Activated T-helper 17 cell treated with anti-CD3 and anti-CD28 coated beads, Interleukin-2, amount 50 U/mL, for 72 hours (primary cell): ENCODE results near the gene C19orf25. TPM values are rescaled to one million over a fixed set of nuclear protein-coding genes. Genes with fewer than 3 reads are reported as not detected.

Source experiments
- ATAC-seq: fragments of 150-1000 bp; cut with Tn5 transposase; replicated peaks from 2 replicates; pipeline ENCODE4 v1.10.0; 2021; ENCODE audit warnings: mild to moderate bottlenecking, moderate library complexity
- H3K27ac Mint-ChIP-seq: one replicate; pipeline ENCODE4 v1.8.0; 2022; ENCODE audit warnings: mixed read lengths
- H3K27me3 Mint-ChIP-seq: one replicate; pipeline ENCODE4 v1.8.0; 2022; ENCODE audit warnings: mixed read lengths
- H3K36me3 Mint-ChIP-seq: one replicate; pipeline ENCODE4 v1.8.0; 2022; ENCODE audit warnings: low read depth, mild to moderate bottlenecking, mixed read lengths
- H3K4me1 Mint-ChIP-seq: one replicate; pipeline ENCODE4 v1.8.0; 2022; ENCODE audit warnings: mixed read lengths
- H3K4me3 Mint-ChIP-seq: one replicate; pipeline ENCODE4 v1.8.0; 2022; ENCODE audit warnings: mild to moderate bottlenecking, mixed read lengths
- H3K9me3 Mint-ChIP-seq: one replicate; pipeline ENCODE4 v1.8.0; 2022; ENCODE audit warnings: mixed read lengths
- total RNA-seq, 2 donors: library from RNA; stranded (reverse); gene quantifications; one replicate each; pipeline ENCODE4 v1.2.3, GENCODE V29; 2022

The C19orf25 gene
- total RNA-seq, 2 donors from 2014 or later = 36.5 to 37.2 TPM

GRCh38 chr19:1495051-1495798 is 16.2 kb upstream of the C19orf25 start:
- no peaks in the 10 kb centered on the region for H3K27me3 Mint-ChIP-seq
- no peak overlapping the region for H3K4me3 Mint-ChIP-seq
- H3K36me3 Mint-ChIP-seq = no peaks in the 10 kb centered on the region
- no peak overlapping the region for H3K27ac Mint-ChIP-seq
- H3K4me1 Mint-ChIP-seq = peaks cover 4% of the 10 kb centered on the region
- no peaks in the 10 kb centered on the region for H3K9me3 Mint-ChIP-seq
- no peak for ATAC-seq

DNA sequence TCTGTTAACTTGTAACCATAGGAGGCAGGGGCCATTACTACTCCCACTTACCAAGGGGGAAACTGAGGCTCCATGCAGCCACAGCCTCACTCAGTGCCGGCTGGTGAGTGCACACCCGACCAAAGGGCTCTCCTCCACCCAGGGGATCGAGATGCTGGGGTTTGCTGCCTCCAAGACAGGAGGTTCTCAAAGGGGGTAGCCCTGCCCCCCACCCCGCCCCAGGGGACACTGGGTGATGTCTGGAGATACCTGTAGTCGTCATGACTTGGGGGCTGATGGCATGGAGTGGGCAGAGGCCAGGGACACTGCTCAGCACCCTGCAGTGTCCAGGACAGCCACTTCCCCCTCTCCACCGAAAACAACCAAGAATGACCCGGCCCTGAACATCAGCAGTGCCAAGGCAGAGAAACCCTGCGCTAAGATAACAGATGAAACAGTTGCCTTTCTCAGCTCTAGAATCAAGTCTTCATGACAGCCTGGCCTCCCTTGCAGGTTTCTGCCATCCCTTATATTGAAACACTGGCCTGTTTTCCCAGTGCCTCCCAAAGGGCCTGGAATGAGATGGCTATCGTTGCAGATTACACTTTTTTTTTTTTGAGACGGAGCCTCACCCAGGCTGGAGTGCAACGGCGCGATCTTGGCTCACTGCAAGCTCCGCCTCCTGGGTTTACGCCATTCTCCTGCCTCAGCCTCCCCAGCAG is 15.2 kb upstream of the C19orf25 start:
- H3K36me3 Mint-ChIP-seq = no peaks in the 10 kb centered on the region
- H3K27me3 Mint-ChIP-seq = no peaks in the 10 kb centered on the region
- H3K4me1 Mint-ChIP-seq = peaks cover 4% of the 10 kb centered on the region
- H3K9me3 Mint-ChIP-seq = no peaks in the 10 kb centered on the region
- H3K27ac Mint-ChIP-seq = no peak overlapping the region
- ATAC-seq = no peak
- H3K4me3 Mint-ChIP-seq = no peak overlapping the region

GRCh38 chr19:1492474-1493006 is 13.5 kb upstream of the C19orf25 start:
- Mint-ChIP-seq H3K36me3 (no peaks in the 10 kb centered on the region), H3K4me1 (peaks cover 4% of the 10 kb centered on the region), H3K9me3 (no peaks in the 10 kb centered on the region), H3K27ac (no peak overlapping the region), H3K4me3 (peak overlapping the region; percentile 83), H3K27me3 (no peaks in the 10 kb centered on the region)
- no peak for ATAC-seq

GRCh38 chr19:1491849-1492170 is 12.8 kb upstream of the C19orf25 start:
- Mint-ChIP-seq H3K4me1 (peaks cover 4% of the 10 kb centered on the region), H3K9me3 (no peaks in the 10 kb centered on the region), H3K4me3 (peak overlapping the region; percentile 83), H3K27me3 (no peaks in the 10 kb centered on the region), H3K36me3 (no peaks in the 10 kb centered on the region), H3K27ac (no peak overlapping the region)
- ATAC-seq = no peak

- peak within 1 kb of the TSS; percentile 47 for H3K27ac Mint-ChIP-seq
- peak within 1 kb of the TSS; percentile 83 for H3K4me3 Mint-ChIP-seq
- no peaks in the 10 kb centered on the region for H3K9me3 Mint-ChIP-seq
- no peaks in the 10 kb centered on the region for H3K27me3 Mint-ChIP-seq
- H3K36me3 Mint-ChIP-seq = no peaks in the 10 kb centered on the region
- H3K4me1 Mint-ChIP-seq = peaks cover 4% of the 10 kb centered on the region
- ATAC-seq = no peak
Measured at GRCh38 chr19:1491114-1491848, 12.3 kb upstream of the C19orf25 start, which contains the start of gene REEP6. REEP6 (plus strand) TSS chr19:1491181; CDS start chr19:1491270, 89 bp downstream.

DNA sequence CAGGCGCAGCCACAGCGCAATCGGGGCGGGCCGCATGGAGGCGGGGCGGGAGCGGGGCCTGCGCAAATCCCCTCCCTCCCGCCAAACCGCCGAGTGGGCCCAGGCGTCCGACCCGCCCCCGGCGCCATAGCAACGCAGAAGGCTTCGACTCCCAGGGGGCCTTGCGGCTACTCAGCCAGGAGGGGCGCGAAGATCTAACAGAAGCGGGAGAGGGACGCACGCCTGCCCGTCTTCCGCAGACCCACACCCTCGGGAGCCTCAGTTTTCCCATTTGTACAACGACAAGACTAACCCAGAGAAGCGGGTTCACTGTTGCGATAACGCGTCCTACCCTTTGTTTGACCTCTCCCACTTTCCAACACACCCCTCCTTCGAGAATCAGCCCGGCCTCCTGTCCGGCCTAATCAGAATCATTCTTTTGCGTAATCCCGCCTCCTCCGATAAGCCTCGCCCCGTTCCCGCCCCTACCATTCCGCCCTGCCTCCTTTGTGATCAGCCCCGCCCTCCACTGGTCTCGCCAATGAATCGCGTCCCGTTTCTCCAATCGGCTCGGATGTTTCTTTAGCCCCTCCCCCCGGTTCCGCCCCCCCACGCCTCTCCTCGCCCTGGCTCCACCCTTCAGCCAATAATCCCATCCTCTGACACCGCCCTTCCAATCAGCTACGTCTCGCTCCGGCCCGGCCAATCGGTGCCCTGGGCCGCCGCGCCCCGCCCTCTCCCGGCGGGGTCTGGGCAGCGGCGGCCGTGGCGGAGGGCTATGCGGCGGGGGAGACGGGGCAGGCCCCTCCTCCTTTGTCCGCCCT is 11.5 kb upstream of the C19orf25 start, which contains the start of gene PCSK4:
Gene PCSK4 (minus strand): TSS at position 40 of the 803 bp plus-strand sequence. CDS start 4 bp downstream, at position 36.
- Mint-ChIP-seq H3K4me3 (peak within 1 kb of the TSS; percentile 77), H3K27me3 (no peaks in the 10 kb centered on the region), H3K36me3 (no peaks in the 10 kb centered on the region), H3K9me3 (no peaks in the 10 kb centered on the region), H3K4me1 (peaks cover 4% of the 10 kb centered on the region), H3K27ac (peak within 1 kb of the TSS; percentile 47)
- peak; percentile 94 for ATAC-seq

DNA sequence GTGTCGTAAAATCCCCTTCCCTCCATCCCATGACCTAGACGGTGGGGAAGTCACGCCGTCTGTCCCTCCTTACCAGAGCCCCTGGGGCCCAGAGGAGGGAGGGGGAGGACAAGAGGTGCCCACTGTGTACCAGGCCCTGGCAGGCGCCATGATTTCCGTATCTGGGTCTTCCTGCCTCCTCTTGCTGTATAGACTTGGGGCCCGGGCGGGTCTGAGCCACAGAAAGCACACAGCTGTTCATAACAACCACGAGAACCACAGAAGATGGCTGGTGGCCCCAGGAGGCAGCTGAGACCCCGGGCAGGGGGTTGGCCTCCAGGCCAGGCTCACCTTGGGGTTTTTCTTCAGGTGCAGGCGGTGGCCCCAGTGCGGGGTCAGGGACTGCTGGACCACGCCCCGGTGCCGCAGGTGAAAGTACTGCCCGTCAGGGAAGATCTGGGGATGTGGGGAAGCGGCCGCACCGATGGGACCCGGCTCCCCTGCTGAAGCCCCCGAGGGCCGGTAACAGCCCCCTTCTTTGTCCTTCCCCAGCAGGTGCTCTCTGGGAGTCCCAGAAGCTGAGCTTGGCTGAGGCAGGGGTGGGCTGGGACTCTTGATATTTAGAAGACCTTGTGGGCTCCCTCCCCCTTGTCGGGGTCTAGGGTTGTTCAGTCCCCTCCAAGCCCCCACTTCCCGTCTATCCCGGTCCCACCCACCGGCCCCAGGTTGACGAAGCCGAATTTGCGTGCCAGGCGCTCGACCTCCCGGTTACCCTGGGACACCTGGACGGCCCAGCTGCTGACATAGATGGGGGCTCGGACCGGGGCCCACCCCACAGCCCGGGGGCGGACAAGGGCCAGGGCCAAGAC is 10.7 kb upstream of the C19orf25 start:
- H3K27me3 Mint-ChIP-seq = no peaks in the 10 kb centered on the region
- H3K27ac Mint-ChIP-seq = no peak overlapping the region
- H3K4me3 Mint-ChIP-seq = peak overlapping the region; percentile 77
- H3K9me3 Mint-ChIP-seq = no peaks in the 10 kb centered on the region
- peaks cover 4% of the 10 kb centered on the region for H3K4me1 Mint-ChIP-seq
- no peak for ATAC-seq
- H3K36me3 Mint-ChIP-seq = no peaks in the 10 kb centered on the region

GRCh38 chr19:1488282-1488601 is 9.2 kb upstream of the C19orf25 start:
- H3K4me3 Mint-ChIP-seq = no peak overlapping the region
- peaks cover 4% of the 10 kb centered on the region for H3K4me1 Mint-ChIP-seq
- H3K27me3 Mint-ChIP-seq = no peaks in the 10 kb centered on the region
- no peaks in the 10 kb centered on the region for H3K9me3 Mint-ChIP-seq
- H3K36me3 Mint-ChIP-seq = no peaks in the 10 kb centered on the region
- no peak overlapping the region for H3K27ac Mint-ChIP-seq
- ATAC-seq = no peak

DNA sequence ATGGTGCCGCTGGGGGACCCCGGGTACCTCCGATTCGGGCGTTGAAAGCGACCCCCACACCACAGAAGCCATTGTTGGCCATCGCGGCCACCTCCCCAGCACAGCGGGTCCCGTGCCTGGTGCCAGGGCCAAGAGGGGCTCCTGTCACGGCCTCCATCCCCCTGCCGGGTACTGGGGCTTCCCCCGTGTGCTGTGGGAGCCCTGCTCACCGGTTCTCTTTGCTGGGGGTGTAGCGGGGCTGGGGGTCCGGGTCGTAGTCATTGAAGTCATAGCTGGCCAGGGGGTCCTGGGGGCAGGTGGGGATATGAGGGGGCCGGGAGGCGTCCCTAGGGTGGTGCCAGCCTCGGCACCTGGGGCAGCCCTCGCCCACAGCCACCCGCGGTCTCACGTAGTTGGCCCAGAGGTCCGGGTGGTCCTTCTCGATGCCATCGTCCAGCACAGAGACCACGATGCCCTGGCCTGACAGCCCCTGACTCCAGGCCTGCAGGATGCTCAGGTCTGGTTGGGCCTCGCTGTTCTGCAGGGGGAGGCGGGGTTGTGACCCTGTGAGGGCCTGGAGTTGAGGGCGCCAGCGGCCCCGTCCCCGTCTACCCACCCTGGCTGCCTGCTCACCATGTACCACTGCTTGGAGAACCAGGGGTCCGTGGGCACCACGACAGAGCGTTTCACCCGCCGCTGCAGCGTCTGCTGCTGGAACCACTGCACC is 8.7 kb upstream of the C19orf25 start:
- Mint-ChIP-seq H3K9me3 (no peaks in the 10 kb centered on the region), H3K4me3 (no peak overlapping the region), H3K27me3 (no peaks in the 10 kb centered on the region), H3K27ac (no peak overlapping the region), H3K4me1 (peaks cover 4% of the 10 kb centered on the region), H3K36me3 (no peaks in the 10 kb centered on the region)
- no peak for ATAC-seq

DNA sequence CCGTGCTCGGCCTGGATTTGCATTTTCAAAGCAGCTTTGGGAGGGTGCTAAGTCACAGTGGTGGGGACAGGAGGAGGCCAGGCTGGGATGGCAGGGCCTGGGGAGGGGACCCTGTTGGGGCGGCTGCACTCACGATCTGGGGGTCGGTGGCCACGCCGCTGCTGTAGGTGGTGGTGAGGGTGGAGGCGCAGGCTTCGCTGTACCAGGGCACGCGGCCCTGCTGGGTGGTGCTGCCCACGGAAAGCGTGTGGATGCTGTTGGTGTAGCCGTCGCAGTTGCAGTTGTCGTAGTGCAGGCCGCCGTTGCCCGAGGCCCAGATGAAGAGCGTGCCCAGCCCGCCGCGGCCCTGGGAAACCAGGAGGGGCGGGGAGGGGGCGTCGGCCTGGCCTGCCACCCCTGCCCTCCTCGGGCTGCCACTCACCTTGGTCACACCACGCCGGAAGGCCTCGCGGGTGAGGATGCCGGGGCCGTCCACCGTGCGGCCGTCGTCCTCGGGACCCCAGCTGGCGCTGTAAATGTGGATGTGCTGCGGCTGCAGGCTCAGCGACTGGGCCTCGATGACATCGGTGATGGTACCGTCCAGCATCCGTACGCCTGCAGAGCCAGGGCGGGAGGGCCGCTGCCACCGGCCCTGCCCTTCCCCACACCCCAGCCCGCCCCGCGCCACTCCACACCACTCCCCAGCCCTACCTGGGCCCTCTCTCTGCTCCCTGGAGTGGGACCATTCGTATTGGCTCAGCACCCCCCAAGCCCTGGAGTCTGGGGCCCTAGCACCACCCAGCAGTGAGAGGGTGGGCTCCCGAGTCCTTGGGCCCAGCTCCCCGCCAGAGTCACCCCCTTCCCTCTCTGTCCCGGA is 7.9 kb upstream of the C19orf25 start:
- no peaks in the 10 kb centered on the region for H3K9me3 Mint-ChIP-seq
- H3K36me3 Mint-ChIP-seq = no peaks in the 10 kb centered on the region
- no peaks in the 10 kb centered on the region for H3K27me3 Mint-ChIP-seq
- ATAC-seq = no peak
- H3K4me3 Mint-ChIP-seq = no peak overlapping the region
- no peak overlapping the region for H3K27ac Mint-ChIP-seq
- H3K4me1 Mint-ChIP-seq = peaks cover 4% of the 10 kb centered on the region

GRCh38 chr19:1483979-1484428 is 5.0 kb upstream of the C19orf25 start:
- no peaks in the 10 kb centered on the region for H3K27me3 Mint-ChIP-seq
- H3K9me3 Mint-ChIP-seq = no peaks in the 10 kb centered on the region
- no peak for ATAC-seq
- no peak overlapping the region for H3K27ac Mint-ChIP-seq
- peaks cover 4% of the 10 kb centered on the region for H3K36me3 Mint-ChIP-seq
- H3K4me3 Mint-ChIP-seq = no peak overlapping the region
- H3K4me1 Mint-ChIP-seq = no peaks in the 10 kb centered on the region
